Forelimb muscle (tissue), 1 donor: Measurements from ENCODE around the gene PRKCE. TPM values are rescaled to one million over a fixed set of nuclear protein-coding genes. Genes with fewer than 3 reads are reported as not detected.
A peak's percentile ranks its signal among the peaks of the same experiment; 100 is the strongest.
"Not testable (repeated sequence)": the region's sequence is repeated elsewhere in the genome, so short reads cannot be mapped to it uniquely, and the experiment has no call there.

ENCODE experiments used
- DNase-seq: peaks from one replicate; pipeline ENCODE4 v3.0.0-alpha.2; 2013; ENCODE audit warnings: low read depth
- polyA plus RNA-seq: library from polyadenylated mRNA; unstranded; fragments of 120-200 nt; gene quantifications from one replicate; pipeline ENCODE4 v1.2.1, GENCODE V29; 2013; ENCODE audit not compliant: insufficient read length

The PRKCE gene
- polyA plus RNA-seq, 1 donor: 5.1 TPM

DNA sequence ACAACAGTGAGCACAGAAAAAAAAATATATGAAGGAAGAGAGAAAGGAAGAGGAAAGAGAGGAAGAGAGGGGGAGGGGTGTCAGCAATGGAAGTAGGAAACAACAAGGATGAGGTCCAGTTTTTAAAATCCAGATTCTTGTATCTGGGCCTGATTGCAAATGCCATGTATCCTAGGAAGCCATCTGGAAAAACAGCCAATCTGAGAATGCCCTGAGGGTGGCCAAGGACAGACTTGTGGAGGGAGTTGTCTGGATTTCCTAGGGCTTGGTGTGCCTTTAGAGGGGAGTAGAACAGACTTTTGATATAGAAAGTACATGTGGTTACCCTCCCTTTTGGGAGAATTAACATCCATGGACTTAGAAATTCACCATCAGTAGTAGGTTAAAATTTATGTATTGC is 47.1 kb downstream of the PRKCE start:
- no peak for DNase-seq

DNA sequence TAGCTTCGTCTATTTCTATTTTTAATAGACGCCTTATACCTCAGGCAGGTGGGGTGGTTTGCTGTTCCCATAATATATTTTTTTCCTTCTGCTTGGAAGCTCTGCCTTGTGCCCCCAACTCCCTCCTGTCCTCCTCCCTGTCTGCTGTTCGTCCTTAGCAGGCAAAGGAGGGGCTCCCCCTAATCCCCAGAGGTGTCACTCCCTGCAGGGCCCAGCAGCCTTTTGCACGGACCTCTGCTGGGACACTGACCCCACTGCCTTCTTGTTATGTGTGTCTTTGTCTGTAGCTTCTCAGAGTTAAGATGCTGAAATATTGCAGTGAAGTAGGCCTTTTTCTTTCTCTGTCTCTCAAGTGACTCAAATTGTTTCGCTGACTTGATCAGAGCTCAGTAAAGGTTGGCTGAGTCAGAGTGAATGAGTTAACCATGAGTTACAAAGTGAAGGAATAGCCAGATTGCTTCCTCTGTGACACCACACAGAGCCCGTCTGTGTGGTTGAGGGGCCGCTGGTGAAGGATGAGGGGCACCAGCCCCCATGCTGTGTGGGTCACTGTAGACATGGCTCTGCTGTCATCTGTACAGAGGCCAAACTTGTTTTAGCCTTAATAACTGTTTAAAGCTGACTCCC is 47.7 kb downstream of the PRKCE start:
- no peak for DNase-seq

DNA sequence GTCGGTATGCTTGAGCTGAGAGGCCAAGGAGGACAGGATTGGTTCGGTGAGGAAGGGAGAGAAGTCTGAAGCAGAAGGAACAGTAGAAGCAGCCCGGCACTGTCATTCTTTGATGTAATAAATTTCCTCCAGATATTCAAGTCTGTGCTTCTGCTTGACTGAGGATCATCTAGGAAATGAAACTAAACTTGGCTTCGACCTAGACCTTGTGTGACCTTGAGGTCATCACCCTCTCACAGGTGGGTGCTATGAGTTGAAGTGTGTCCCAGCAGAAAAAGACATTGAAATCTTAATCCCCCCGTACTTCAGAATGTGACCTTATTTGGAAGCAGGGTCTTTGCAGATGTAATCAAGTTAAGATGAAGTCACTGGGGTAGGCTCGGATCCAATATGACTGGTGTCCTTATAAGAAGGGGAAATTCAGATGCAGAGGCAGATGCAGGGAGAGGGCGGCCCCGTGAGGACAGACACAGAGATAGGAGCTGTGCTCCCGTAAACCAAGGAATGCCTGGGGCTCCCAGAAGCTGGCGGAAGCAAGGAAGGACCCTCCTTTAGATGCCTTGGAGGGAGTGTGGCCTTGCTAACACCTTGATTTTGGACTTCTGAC is 49.0 kb downstream of the PRKCE start:
- DNase-seq: no peak

DNA sequence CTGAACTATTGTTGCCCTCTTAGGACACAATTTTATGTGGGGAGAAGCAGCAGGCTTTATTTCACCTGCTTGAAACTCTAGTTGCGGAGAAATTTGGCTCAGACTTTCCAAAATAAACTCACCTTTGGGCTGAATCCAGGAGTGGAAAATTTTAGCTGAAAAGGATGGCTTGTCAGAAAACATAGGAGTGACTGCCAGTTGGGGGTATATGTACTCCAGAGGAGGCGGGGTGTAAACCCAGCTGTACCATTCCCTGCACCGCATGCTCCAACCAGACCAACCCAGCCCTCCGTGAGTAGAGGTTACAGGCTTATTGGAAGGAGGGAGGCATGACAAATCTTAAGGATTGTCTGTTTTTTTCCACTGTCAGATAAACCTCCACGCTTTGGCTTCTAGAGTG is 53.8 kb downstream of the PRKCE start:
- DNase-seq: no peak

DNA sequence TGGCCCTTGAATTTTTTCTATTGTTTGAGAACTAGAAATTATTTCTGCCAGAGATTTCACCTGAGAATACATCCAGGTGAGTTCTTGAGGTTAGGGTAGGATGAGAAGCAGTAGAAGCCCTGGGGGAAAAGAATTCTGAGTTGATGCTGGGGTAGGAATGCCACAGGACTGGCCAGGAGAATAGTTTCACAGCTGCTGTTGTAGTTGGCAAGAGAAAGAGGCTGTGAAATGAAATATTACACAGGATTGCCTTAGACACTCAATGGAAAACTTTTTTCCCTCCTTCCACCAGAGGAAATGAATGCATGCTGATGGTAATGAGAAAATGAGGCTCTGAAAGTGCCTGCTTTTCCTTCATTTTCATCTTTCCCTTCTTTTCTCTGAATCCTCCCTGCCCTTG is 54.6 kb downstream of the PRKCE start:
- DNase-seq: peak; percentile 28

DNA sequence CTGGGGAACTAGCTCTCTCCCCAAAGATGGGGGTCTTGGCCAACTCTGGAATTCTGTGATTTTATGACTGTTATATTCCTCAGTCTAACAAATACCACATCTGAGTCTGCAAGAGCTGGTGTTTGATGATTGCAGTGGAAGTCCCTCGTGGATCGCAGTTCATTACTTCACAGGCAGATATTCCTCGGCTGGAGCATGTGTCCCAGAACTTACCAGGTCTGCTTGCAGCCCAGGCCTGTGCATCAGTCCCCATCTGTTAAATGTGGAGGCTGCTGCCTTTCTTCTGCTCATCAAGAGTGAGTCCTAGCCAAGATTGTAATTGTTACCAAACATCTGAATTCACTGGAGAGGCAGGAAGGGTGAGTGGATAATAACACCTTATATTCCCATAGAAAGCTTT is 55.5 kb downstream of the PRKCE start:
- no peak for DNase-seq

DNA sequence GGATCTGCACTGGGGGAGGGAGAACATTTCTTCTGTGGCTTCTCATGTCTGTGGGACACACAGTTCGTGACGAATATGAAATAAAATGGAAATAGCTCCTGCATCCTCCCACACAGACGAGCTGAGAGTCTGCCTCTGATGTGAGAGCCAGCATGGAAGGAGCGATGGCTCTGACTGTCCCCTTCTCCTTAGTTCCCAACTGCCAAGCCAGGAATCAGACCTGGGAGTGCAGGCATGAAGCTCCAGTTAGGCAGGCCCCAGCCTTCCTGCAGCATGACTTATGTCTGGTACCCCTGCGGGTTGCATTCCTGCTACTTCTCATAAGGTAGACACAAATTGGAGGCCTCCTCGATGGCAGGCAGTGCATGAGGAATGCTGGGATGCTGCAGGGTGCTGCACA is 56.2 kb downstream of the PRKCE start:
- DNase-seq: no peak

DNA sequence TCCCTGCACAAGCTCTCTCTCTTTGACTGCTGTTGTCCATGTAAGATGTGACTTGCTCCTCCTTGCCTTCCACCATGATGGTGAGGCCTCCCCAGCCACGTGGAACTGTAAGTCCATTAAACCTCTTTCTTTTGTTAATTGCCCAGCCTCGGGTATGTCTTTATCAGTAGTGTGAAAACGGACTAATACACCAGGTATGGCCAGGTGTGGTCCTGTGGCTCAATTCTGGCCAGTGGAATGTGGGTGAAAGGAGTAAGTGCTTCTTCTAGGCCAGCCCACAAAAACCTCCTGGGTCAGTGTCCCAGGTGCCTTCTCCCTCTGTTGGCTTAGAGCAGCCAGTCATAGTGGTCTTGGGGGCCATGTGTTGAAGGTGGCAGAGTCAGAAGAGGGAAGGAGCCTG is 57.0 kb downstream of the PRKCE start:
- no peak for DNase-seq

DNA sequence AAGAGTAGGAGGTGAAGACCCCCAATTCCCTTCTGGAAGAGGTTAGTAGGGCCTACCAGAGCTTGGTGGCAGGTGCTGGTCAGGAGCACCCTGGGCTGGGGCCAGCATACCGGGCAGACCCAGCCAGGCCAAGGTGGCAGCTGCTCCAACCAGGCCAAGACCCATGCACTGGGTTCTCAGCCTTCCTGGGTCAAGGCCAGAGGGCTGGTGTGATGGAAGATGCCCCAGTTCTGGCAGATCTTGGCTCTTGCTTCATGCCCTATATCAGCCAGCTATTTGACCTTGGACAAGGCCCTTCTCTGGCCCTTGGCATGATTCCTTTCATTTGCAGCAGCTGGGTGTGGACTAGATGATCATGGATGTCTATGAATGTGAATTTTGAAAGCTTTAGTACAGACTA is 57.7 kb downstream of the PRKCE start:
- DNase-seq: no peak

DNA sequence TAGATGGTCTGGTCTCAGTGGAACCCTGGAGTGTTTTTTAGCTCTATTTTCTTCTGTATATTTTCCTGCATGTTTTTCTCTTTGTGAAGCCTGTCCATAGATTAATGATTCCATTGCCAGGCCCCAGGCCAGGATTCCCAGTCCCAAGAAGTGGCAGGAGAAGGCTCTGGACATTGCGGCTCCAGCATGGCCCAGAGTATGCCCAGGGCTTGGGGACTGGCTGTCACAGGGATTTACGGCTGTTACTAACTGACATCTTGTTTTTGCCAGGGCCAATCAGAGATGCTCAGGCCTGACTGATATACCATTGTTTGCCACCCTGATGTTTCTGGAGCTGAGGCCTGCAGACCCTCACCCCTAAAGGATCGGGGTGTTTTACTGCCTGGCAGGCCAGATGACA is 59.0 kb downstream of the PRKCE start:
- DNase-seq: no peak

DNA sequence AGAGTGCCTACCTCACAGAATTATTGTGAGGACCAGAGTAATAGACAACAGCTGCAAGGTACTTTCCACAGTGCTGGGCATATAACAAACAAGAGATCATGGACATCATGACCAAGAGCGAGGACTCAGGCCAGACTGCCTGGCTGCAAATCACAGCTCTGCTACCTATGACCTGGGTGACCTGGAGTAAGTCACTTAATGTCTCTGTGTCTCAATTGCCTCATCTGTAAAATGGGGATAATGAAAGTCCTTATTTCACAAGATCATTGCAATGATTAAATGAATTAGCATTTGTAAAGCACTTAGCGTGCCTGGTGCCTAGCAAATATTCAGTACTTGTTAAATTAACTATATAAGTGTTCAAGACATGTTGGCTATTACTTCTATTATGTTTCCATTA is 59.7 kb downstream of the PRKCE start:
- DNase-seq: no peak

DNA sequence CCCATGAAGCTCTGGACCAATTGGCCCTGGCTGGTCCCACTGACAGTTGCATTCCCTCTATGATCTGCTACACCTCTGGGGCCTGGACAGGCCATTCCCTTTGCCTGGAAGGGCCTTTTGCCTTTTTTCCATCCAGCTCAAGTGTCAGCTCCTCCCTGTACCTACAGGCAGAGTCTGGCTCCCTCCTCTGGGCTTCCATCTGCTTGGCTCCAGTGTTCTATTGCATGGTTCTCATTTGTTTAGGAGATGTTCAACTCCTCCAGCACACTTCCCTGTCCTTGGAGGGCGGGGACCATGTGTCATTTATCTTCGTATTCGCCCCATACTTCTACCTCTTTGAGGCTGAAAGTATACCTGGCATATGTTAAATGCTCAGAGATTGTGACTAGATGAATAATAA is 61.1 kb downstream of the PRKCE start:
- DNase-seq: no peak

DNA sequence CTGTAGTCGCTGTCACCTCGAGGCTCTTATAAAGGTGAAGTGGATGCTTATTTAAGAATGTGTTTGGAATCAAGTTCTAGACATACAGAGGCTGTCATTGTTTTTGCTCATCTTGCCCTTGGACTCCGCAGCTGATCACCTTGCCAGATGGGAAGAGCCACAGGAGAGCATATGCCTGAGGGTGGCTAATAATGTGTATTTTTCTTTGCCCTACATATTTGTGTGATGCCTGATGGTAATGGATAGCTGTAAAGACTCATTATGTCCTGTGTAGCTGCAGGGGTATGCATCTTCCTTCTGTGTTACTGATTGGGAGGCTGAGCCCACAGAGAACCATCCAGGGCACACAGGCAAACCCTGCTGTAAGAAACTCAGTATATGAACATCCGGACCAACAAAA is 61.7 kb downstream of the PRKCE start:
- DNase-seq: no peak

DNA sequence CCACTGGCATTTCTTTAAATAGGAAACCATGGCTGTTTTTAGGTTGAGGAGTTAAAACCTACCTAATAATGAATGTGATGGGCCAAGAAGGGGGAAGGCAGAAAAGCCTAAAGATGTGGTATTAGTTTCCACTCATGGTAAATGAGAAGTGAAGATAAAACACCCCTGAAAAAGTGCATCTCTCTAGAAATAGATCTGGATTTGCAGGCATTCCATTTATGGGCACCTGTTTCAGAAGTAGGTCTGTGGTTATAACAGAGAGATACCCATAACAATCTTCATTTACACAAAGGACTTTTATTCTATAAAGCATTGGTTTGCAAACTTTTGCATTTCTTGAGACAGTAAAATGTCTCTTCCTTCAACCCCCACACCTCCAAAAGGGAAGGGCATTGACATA is 62.1 kb downstream of the PRKCE start:
- DNase-seq: no peak

DNA sequence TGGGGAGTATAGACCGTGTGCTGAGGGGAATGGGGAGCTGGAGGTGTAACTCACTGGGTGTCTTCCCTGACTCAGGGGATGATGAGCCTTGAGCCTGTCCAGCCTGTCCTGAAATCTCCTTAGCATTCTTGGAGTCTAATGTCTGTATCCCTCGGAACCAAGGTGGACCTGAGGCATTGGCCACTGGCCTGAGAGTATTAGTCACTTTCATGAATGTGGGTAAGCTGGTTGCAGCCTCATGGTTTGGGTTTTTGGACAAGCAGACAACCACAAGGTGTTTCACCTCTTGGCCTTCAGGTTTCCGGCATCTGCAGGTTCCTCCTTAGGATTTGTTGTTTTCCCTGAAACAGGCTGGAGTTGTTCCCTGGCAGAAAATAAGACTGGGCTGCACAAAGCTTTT is 63.2 kb downstream of the PRKCE start:
- DNase-seq: no peak

DNA sequence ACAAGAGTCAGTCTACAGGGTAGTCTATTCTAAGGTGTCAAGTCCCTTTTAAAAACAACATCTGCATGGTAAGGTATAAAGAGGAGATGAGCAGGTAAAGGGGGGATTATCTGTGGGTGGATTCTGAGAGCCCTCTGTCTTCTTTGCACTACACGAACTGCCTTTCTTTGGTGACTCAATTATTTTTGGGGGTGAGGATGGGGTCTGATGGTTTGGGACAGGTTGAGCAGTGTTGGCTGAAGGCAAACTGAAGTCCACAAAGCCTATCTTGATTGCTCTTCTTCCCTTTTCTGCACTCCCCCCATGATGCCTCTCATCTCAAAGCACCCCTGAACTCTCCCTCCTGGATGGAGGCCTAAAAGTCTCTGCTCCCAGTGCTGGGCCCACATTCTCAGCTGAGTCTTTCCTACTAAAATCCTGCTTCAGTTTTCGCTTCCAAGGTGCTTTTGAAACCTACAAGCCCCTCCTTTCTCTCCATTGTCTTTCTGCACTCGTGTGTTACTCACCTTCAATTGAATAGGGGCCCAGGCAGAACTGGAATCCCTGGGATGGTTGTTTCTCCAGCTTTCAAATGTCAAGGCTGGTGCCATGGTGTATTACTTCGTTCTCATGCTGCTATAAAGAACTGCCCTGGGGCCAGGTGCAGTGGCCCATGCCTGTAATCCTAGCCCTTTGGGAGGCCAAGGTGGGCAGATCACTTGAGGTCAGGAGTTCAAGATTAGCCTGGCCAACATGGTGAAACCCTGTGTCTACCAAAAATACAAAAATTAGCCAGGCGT is 64.3 kb downstream of the PRKCE start:
- no peak for DNase-seq

DNA sequence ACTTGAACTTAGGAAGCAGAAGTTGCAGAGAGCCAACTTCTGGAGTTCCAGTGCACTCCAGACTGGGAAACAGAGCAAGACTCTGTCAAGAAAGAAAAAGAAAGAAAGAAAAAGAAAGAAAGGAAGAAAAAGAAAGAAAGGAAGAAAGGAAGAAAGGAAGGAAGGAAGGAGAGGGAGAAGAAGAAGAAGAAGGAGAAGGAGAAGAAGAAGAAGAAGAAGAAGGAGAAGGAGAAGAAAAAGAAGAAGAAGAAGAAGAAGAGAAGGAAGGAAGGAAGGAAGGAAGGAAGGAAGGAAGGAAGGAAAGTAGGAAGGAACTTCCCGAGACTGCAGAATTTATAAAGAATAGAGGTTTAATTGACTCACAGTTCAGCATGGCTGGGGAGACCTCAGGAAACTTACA is 65.0 kb downstream of the PRKCE start:
- not testable (repeated sequence) for DNase-seq

DNA sequence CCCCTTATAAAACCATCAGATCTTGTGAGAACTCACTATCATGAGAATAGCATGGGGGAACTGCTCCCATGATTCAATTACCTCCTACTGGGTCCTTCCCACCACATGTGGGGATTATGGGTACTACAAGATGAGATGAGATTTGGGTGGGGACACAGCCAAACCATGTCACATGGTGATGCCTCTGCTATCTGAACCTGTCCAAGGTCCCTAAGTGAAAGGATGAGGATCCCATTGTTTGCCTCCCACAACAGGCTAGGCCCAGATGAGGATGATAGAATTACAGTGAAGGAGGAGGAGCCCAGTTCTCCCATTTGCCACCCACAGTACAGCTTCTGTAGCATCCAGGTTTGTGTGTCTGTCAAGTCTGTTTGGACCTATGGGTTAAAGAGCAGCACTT is 65.4 kb downstream of the PRKCE start:
- no peak for DNase-seq

DNA sequence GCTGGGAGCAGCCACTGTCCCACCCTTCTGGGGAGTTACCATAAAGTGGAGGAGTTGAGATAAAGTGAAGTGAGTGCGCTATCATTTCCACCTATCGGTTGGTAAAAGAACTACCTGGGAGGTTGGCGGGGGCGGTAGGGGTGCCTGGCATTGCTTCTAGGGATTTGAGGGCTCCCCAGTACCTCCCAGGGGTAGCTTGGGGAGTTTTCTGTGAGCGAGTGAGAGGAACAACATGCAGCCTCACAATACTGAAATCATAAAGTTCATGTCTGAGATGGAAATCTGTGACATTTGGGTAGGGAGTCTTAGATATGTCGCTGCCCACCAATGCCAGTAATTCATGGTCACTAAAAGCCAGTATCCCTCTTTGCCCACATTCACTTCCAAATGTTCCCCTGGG is 68.7 kb downstream of the PRKCE start:
- DNase-seq: no peak

DNA sequence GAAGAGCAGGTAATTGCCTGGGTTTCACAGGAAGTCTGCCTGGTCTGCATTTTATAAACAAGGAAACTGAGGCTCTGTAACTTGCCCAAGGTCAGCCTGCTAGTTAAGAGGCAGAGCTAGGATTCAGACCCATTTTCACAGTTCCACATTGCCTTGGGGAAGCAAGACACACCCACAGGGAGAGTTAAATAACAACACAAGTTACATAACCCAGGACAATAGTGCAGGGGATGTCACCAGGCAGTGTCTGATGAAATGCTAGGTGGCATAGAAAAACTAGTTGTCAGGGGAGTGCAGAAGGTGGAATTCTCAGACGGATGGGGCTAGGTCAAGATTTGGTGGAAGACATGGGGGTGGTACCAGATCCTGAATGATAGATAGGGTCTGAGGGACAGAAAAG is 69.7 kb downstream of the PRKCE start:
- no peak for DNase-seq

DNA sequence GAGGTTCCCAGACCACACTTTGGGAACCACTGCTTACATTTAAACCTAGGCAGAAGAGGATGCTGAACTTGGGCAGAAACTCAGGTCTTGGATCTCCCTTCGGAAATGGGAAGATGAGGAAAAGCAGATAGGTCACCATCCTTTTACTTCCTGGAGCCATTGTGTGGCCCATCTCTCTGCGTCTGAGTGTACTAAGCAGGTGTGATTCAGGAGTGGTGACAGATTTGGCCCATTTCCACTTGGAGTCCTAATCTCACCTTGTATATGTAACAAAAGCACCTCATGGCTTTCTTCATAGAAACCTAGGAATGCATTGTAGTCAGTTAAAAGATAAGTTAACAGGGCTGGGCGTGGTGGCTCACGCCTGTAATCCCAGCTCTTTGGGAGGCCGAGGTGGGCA is 71.0 kb downstream of the PRKCE start:
- no peak for DNase-seq

DNA sequence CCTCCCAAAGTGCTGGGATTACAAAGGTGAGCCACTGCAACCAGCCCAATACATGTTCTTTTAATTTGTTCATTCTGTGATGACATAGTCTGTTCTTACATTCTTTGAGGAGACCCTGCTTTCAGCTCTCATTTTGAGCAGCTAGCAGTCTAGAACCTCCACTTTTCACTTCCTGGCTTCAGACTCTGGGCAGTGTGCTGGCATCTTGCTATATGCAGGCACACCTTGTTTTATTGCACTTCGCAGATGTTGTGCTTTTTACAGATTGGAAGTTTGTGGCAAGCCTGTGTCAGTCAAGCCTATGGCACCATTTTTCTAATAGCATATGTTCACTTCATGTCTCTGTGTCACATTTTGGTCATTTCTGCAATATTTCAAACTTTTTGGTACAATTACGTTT is 72.4 kb downstream of the PRKCE start:
- no peak for DNase-seq

DNA sequence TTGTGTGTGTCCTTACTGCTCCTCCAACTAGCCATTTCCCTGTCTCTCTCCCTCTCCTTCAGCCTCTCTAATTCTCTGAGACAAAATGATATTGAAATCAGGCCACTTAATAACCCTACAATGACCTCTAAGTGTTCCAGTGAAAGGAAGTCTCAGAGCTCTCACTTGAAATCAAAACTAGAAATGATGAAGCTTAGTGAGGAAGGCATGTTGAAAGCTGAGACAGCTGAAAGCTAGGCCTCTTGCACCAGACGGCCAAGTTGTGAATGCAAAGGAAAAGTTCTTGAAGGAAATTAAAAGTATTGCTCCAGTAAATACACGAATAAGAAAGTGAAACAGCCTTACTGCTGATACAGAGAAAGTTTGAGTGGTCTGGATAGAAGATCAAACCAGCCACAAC is 72.9 kb downstream of the PRKCE start:
- DNase-seq: no peak
